ENCODE measurements around the gene ADPRHL1.

The ADPRHL1 gene

DNA sequence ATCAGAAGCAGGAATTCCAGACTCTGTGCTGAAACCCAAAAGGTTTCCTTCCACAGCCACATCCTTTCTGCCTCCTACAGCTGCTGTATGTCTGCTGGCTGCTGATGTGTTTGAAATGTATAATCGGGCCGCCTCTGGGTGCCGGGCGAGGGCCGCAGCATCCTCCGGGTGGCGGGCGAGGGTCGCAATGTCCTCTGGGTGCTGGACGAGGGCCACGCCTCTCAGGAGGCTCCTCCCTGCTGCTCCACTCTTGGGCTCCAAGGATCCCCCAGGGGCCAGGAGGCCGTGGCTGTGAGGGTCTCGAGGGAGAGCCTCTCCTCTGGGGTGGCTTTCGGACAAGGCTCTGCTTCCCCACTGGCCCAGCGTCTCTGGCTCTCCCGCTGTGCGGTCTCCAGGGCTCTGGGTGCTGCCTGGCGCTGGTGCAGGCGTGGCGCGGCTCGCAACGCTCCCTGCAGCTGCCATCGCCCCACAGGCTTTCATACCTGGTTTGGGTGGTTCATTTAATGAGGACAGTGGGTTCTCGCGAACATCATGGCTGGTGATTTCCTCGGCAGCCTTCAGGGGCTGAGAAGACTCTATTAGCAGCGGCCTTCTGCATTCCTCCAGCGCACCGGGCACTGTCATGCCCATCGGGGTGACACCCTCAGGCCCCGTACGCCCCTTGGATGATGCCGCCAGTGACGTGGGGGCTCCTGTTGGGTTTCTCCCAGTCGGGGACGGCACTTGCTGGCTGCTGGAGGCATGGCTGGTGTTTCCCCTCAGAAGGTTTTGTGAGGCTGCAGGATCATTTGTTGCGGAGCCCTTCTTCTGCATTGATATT is 47.6 kb downstream of the ADPRHL1 start:
- H3K4me3 ChIP-seq (ENCODE audit: low read depth, low read length), result no peak overlapping the region
- DNase-seq (ENCODE audit: low read depth, low spot score), result no peak
- TF ChIP-seq, protein P1, sequence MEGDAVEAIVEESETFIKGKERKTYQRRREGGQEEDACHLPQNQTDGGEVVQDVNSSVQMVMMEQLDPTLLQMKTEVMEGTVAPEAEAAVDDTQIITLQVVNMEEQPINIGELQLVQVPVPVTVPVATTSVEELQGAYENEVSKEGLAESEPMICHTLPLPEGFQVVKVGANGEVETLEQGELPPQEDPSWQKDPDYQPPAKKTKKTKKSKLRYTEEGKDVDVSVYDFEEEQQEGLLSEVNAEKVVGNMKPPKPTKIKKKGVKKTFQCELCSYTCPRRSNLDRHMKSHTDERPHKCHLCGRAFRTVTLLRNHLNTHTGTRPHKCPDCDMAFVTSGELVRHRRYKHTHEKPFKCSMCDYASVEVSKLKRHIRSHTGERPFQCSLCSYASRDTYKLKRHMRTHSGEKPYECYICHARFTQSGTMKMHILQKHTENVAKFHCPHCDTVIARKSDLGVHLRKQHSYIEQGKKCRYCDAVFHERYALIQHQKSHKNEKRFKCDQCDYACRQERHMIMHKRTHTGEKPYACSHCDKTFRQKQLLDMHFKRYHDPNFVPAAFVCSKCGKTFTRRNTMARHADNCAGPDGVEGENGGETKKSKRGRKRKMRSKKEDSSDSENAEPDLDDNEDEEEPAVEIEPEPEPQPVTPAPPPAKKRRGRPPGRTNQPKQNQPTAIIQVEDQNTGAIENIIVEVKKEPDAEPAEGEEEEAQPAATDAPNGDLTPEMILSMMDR (IDR thresholded peaks at IDR 0.05; ENCODE audit: low read depth, low read length), result no peak
- in situ Hi-C loops (cut with HindIII; ENCODE audit: low sequenced_read_pairs), result no loop called here

DNA sequence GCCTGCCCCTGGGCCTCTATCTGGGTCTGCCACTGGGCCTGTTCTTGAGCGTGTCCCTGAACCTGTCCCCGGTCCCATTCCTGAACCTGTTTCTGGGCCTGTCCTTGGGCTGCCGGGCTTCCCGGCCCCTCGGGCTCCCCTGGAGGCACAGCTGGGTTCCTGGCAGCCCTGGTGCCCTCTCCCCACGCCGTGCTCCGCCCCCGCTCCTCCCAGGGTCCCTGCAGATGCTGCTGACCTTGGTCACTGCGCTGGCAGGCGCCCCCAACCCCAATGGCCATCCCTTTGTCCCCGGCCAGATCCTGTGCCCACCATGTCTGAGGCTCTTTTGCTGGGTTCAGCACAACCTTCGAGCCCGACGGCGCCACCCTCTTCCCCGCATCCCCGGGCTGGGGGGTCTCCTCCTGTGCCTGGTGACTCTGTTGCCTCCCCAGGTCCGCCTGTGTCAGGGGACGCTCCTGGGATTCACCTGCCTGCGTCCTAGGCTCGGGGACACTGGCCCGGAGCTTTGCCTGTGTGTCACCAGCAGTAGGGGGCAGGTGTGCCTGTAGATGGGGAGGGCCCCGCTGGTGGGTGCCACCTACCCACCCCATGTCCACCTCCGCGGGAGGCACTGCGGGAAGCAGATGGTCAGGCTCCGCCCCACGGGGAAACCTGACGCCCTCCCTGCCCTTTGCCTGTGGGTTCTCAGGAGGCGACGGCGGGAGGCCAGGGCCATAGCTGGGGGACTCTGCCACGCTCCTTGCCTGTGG is 48.4 kb downstream of the ADPRHL1 start:
- no peak for DNase-seq (ENCODE audit: low read depth, low spot score)
- in situ Hi-C loops (cut with HindIII; ENCODE audit: low sequenced_read_pairs), result no loop called here
- TF ChIP-seq, protein P1 (IDR thresholded peaks at IDR 0.05; ENCODE audit: low read depth, low read length), result no peak
- no peak overlapping the region for H3K4me3 ChIP-seq (ENCODE audit: low read depth, low read length)

DNA sequence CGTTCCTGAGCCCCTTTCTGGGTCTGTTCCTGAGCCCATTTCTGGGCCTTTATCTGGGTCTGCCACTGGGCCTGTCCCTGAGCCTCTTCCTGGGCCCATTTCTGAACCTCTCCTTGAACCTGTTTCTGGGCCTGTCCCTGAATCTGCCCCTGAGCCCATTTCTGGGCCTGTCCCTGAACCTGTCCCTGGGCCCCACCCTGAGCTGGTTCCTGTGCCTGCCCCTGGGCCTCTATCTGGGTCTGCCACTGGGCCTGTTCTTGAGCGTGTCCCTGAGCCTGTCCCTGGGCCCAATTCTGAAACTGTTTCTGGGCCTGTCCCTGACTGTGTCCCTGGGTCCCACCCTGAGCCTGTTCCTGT is 48.9 kb downstream of the ADPRHL1 start:
- no peak for DNase-seq (ENCODE audit: low read depth, low spot score)
- TF ChIP-seq, protein P1 (IDR thresholded peaks at IDR 0.05; ENCODE audit: low read depth, low read length), result no peak
- H3K4me3 ChIP-seq (ENCODE audit: low read depth, low read length), result no peak overlapping the region
- in situ Hi-C loops (cut with HindIII; ENCODE audit: low sequenced_read_pairs), result no loop called here

DNA sequence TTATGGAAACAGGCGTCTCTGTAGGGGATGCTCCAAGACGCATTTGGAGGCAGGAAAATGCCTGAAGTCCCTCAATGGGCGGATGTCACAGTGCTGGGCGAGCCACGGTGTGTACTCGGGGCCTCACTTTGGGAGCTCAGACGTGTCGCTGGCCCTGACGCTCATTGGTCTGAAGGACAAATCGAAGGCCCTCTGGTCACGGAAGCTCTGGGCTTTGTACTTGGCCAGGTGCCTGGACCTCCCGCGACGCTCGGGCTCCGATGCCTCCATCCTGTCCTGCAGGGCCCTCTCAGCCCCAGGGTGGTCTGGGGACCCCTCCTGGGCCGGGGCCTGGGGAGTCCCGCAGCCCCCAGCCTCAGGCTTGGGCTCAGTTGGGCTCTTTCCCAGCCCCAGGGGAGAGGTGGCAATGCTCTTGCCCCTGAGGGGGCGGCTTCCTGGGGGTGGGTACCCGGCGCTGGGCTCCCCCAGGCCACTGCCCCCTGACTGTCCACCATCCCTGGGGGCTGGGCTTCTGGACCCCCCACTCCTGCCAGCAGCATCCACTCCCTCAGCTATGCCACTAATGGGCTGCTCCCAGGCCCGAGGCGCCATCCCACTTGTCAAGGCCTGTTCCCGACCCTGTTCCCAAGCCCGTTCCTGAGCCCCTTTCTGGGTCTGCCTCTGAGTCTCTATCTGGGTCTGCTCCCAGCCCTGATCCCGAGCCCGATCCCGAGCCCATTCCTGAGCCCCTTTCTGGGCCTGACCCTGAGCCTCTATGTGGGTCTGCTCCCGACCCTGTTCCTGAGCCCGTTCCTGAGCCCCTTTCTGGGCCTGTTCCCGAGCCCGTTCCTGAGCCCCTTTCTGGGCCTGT is 49.8 kb downstream of the ADPRHL1 start:
- TF ChIP-seq, protein P1 (IDR thresholded peaks at IDR 0.05; ENCODE audit: low read depth, low read length), result no peak
- in situ Hi-C loops (cut with HindIII; ENCODE audit: low sequenced_read_pairs), result no loop called here
- H3K4me3 ChIP-seq (ENCODE audit: low read depth, low read length), result no peak overlapping the region
- no peak for DNase-seq (ENCODE audit: low read depth, low spot score)

DNA sequence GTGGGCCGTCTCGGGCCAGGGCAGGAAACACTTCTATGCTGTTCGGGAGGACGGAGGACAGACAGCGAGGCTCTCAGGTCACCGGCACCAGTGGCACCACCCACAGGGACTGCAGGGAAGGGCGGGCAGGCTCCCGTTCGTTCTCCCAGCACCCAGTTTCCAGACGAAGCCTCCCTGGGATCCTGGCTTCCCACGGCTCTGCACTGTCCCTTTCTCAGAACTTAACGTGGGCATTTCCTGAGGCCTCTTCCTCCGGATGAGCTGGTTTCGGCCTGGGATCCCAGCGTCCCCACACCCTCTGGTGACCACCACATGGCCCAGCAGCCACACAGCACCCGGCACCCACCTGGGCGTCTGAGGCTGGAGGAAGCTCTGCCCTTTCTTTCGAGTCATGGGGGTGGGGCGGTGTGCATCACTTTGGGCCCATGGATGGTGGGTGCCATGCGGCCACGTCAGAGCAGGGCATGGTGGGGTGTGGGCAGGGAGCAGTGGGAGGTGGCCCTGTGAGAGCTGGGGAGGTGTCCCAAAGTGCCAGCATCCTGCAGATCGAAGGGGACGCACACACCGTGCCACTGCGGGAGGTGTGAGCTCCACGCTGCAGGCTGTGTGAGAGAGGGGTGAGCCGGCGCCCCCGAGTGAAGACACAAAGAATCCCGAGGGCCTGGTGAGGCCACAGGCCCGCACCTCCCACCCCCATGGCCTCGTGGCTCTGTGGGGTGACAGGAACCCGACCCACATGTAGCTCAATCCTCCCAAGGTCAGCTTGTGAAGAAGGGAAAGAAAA is 50.6 kb downstream of the ADPRHL1 start:
- H3K4me3 ChIP-seq (ENCODE audit: low read depth, low read length), result no peak overlapping the region
- no peak for DNase-seq (ENCODE audit: low read depth, low spot score)
- TF ChIP-seq, protein P1 (IDR thresholded peaks at IDR 0.05; ENCODE audit: low read depth, low read length), result no peak
- in situ Hi-C loops (cut with HindIII; ENCODE audit: low sequenced_read_pairs), result no loop called here
